BJ (cell line): ENCODE results near the gene GRK2. TPM values are rescaled to one million over a fixed set of nuclear protein-coding genes. Genes with fewer than 3 reads are reported as not detected.

ENCODE experiments used
- CTCF ChIA-PET: fragments of 350-600 bp; formaldehyde crosslinking; extraction: SDS; loops from one replicate; lab custom pipeline; 2021; ENCODE audit warnings: antibody characterized with exemption, inconsistent platforms; lab: Yijun Ruan, JAX
- POLR2A ChIA-PET: fragments of 300-600 bp; sonication (Branson Sonifier 250); formaldehyde crosslinking; extraction: SDS; loops from one replicate; lab custom pipeline; 2021; ENCODE audit warnings: antibody characterized with exemption; lab: Charles Lee
- DNase-seq: peaks from one replicate; pipeline ENCODE4 v3.0.0-alpha.2; 2011; ENCODE audit warnings: low read depth
- H3K27me3 ChIP-seq: 2 replicates; pipeline ENCODE4 v1.6.0; 2011; ENCODE audit warnings: low read length; ENCODE audit not compliant: control insufficient read depth, insufficient read depth
- H3K36me3 ChIP-seq: 2 replicates; pipeline ENCODE4 v1.5.1; 2011; ENCODE audit warnings: low read length; ENCODE audit not compliant: control insufficient read depth, insufficient read depth
- H3K4me3 ChIP-seq: 2 replicates; pipeline ENCODE4 v1.5.1; 2011; ENCODE audit warnings: low read depth, mild to moderate bottlenecking, control low read depth, low read length
- CTCF ChIP-seq: IDR thresholded peaks from 2 replicates; pipeline ENCODE4 v1.5.1; 2011; ENCODE audit warnings: low read depth, mild to moderate bottlenecking, control low read depth, inconsistent platforms, low read length, moderate library complexity; ENCODE audit not compliant: insufficient read depth
- polyA plus RNA-seq: library from polyadenylated mRNA; depleted of rRNA; stranded (reverse); fragments of >200 nt; gene quantifications from 2 replicates; pipeline ENCODE4 v1.2.3, GENCODE V29; 2011

Gene GRK2
- polyA plus RNA-seq, 1 experiment = 31.2 TPM

DNA sequence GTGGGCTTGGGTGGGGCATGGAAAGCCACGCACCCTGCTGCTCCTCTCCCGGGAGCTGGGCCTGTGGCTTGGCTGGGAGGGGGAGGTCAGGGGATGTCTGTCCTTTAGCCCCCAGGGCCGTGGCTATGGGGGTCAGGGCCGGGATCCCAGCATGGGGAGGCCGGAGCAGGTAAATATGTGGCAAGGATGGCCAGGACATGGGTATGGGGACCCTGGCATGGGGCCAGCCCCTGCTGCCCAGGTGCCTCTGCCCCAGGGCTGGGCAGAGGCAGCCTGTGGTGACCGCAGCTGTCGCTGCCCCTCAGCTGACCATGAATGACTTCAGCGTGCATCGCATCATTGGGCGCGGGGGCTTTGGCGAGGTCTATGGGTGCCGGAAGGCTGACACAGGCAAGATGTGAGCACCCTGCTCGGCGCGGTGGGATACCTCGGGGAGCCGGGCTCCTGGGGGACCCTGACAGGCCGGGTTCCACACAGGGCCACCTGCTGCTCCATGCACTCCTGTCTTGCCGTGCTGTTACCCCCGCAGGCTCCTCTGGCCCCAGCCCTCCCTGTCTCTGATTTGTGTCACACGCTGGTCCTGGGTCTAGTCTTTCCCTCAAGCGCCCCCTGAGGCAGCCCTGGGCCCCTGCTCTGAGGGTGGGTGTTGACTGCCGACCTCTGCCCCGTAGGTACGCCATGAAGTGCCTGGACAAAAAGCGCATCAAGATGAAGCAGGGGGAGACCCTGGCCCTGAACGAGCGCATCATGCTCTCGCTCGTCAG is 14.7 kb downstream of the GRK2 start:
- POLR2A ChIA-PET = no interaction called here
- Histone ChIP-seq H3K27me3 (no peaks in the 10 kb centered on the region), H3K4me3 (no peak overlapping the region), H3K36me3 (peaks cover 52% of the 10 kb centered on the region)
- CTCF ChIA-PET = interaction anchor here (0.6 to 1.1 kb wide), 2 partner anchors 9 to 42 kb away, joined by 3 to 4 read pairs; no protein-coding TSS in a partner anchor
- DNase-seq = no peak
- no peak for TF ChIP-seq CTCF

GRCh38 chr11:67281552-67282150 is 15.4 kb downstream of the GRK2 start:
- no peaks in the 10 kb centered on the region for H3K27me3 ChIP-seq
- no peak for TF ChIP-seq CTCF
- peaks cover 55% of the 10 kb centered on the region for H3K36me3 ChIP-seq
- ChIA-PET CTCF (interaction anchor here (0.6 to 1.5 kb wide), 3 partner anchors 20 to 1803 kb away, joined by 3 read pairs; no protein-coding TSS in a partner anchor), POLR2A (no interaction called here)
- H3K4me3 ChIP-seq = no peak overlapping the region
- no peak for DNase-seq

- no peaks in the 10 kb centered on the region for H3K27me3 ChIP-seq
- H3K4me3 ChIP-seq = no peak overlapping the region
- H3K36me3 ChIP-seq = peaks cover 57% of the 10 kb centered on the region
- ChIA-PET CTCF (interaction anchor here (0.6 to 1.5 kb wide), 3 partner anchors 20 to 1802 kb away, joined by 3 read pairs; no protein-coding TSS in a partner anchor), POLR2A (no interaction called here)
- no peak for TF ChIP-seq CTCF
- DNase-seq = no peak
Measured at GRCh38 chr11:67282155-67282875, 16.0 kb downstream of the GRK2 start.

DNA sequence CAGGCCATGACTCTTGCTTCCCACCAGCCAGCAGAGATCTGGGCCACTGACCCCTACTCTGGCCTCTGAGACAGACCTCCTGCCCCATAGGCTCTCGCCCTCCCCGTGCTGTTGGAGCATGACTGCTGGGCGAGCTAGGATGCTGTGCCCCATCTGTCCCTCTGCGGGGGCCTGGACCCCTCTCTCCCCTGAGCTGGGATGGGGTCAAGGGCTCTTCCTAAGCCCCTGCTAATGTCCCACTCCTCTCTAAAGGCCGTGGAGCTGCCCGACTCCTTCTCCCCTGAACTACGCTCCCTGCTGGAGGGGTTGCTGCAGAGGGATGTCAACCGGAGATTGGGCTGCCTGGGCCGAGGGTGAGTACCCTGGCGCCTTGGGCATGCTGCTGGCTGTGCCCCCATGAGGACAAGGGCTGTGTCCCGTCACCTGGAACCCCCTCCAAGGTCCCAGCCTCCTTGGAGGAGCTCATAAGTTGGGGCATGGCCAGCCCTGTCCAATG is 16.7 kb downstream of the GRK2 start:
- DNase-seq = no peak
- Histone ChIP-seq H3K27me3 (no peaks in the 10 kb centered on the region), H3K4me3 (no peak overlapping the region), H3K36me3 (peaks cover 57% of the 10 kb centered on the region)
- POLR2A ChIA-PET = interaction anchor here (0.7 kb wide), 1 partner anchor 20 kb away, joined by 5 read pairs; no protein-coding TSS in a partner anchor
- CTCF ChIA-PET = interaction anchor here (1.5 kb wide), 1 partner anchor 21 kb away, joined by 3 read pairs; no protein-coding TSS in a partner anchor
- TF ChIP-seq CTCF = no peak
